K562 (cell line): Measurements from ENCODE around the gene ILF3. TPM values are rescaled to one million over a fixed set of nuclear protein-coding genes. Genes with fewer than 3 reads are reported as not detected.

Source experiments
- POLR3A ChIP-seq: IDR thresholded peaks from 2 replicates; pipeline ENCODE4 v1.6.1; 2011; ENCODE audit warnings: borderline replicate concordance, mild to moderate bottlenecking, moderate library complexity; ENCODE audit not compliant: insufficient read length, insufficient read depth; ENCODE audit errors: extremely low read depth
- TCF7L2 ChIP-seq: fragments of 150-350 bp; IDR thresholded peaks from 2 replicates; pipeline ENCODE4 v1.6.1; 2016; ENCODE audit warnings: low read depth, mild to moderate bottlenecking, low read length, moderate library complexity
- ZFP91 ChIP-seq: sonication (generic); formaldehyde crosslinking; IDR thresholded peaks from 2 replicates; pipeline ENCODE4 v1.8.0; 2022; ENCODE audit warnings: mild to moderate bottlenecking, missing genetic modification reagents
- ZNF444 ChIP-seq: fragments of 250-450 bp; sonication (Bioruptor Pico); IDR thresholded peaks from 2 replicates; pipeline ENCODE4 v1.4.0; 2020; ENCODE audit warnings: mild to moderate bottlenecking, moderate library complexity
- ZNF740 ChIP-seq, 3 experiments: fragments of 200-800 bp in 1 of 3; sonication (Bioruptor generic) in 1 of 3; sonication (generic) in 1 of 3; formaldehyde crosslinking in 1 of 3; IDR thresholded peaks; 2 replicates each; pipeline versions ENCODE4 v1.6.1 to v1.8.0; 2016 to 2022; ENCODE audit warnings: mild to moderate bottlenecking in 2 of 3, missing compliant biosample characterization in 2 of 3, missing genetic modification characterization in 2 of 3, missing genetic modification reagents in 1 of 3
- polyA plus RNA-seq, 8 experiments: library from polyadenylated mRNA; depleted of rRNA in 4 of 8; stranded (reverse) in 5 of 8; unstranded in 3 of 8; fragments of >200 nt; fragmentation: Nextera tagmentation in 2 of 8; fragmentation: Illumina TruSeq in 1 of 8; extraction: Ambion mirVana in 2 of 8; extraction: Trizol in 1 of 8; gene quantifications; 2 replicates each; pipeline versions ENCODE4 v1.2.1 to v1.2.3, GENCODE V29; 2011 to 2014; ENCODE audit warnings: inconsistent platforms in 1 of 8, missing spikeins in 1 of 8
- total RNA-seq, 7 experiments: library from RNA; depleted of rRNA in 6 of 7; stranded (reverse); fragments of >200 nt in 6 of 7; fragmentation: Illumina TruSeq in 2 of 7; extraction: Trizol in 2 of 7; gene quantifications; 2 replicates each; pipeline versions ENCODE4 v1.2.1 to v1.2.3, GENCODE V29; 2011 to 2021; ENCODE audit warnings: low replicate concordance in 1 of 7
- TF ChIP-seq, protein P1 (sequence below): sonication (generic); formaldehyde crosslinking; IDR thresholded peaks from 2 replicates; pipeline ENCODE4 v1.8.1; 2023; ENCODE audit warnings: mild to moderate bottlenecking, missing genetic modification reagents

The ILF3 gene
- total and polyA plus RNA-seq, 9 of the 15 experiments (the other 6 are each of a cell fraction or from before 2014, with no cell fraction given), result 26.0 to 453 (median 175) TPM

DNA sequence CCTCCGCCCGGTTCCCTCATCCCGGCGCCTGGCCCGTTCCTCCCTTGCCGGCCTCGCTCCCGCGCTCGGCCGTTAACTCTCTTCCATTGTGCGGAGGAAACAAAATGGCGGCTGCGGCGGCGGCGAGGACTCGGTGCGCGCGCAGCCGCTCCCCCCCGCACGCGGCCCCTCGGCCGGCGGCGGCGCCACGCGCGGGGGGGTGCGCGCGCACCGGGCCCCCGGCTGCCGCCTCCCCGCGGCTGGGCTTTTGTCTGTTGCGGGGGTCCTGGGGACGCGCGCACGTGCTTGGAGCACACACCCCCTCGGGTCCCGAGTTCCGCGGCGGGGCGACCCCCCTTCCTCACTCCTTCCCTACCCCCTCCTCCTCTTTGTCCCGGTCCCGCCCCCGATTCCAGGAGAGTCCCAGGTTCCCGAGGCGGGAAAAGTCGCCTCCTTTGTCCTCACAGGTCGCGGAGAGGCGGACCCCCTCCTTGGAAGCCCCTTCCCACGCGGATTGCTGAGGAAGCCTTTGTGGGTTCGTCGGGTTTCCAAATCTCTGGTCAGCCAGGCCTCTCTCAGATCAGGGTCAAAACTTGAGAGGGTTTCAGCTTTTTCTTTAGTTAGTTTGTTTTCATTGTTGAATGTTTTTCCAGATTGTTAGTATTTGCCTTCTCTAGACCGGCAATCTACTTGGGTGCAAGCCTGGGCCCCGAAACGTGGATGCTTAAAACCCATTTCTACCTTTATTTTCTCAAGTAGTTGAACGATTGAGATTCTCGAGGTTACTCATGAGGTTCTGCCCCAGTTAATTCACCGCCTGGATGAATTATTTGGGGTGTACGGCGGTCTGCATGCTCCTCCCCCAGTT, 687 bp downstream of the ILF3 start (continued):
- TF ChIP-seq ZFP91 (CRISPR knock-in tag) (0 out of 2 replicates have a peak, but pooled peaks have one; percentile 13), ZNF444 (CRISPR knock-in tag) (no peak), TCF7L2 (no peak), ZNF740 (CRISPR knock-in tag; IDR thresholded peaks at IDR 0.05) (no peak), ZNF740 (tag; IDR thresholded peaks at IDR 0.05) (peak in 1 of 2 experiments; percentile 54; a peak in 1 of 4 replicates), POLR3A (no peak)
- TF ChIP-seq, protein P1, sequence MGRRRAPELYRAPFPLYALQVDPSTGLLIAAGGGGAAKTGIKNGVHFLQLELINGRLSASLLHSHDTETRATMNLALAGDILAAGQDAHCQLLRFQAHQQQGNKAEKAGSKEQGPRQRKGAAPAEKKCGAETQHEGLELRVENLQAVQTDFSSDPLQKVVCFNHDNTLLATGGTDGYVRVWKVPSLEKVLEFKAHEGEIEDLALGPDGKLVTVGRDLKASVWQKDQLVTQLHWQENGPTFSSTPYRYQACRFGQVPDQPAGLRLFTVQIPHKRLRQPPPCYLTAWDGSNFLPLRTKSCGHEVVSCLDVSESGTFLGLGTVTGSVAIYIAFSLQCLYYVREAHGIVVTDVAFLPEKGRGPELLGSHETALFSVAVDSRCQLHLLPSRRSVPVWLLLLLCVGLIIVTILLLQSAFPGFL (CRISPR knock-in tag), result no peak
